Tibial nerve (tissue), 4 donors: Measurements from ENCODE around the gene SCN5A.

ENCODE experiments used
- EP300 ChIP-seq, 2 donors: sonication (generic); formaldehyde crosslinking; IDR thresholded peaks; one replicate each; pipeline ENCODE4 v1.6.1; 2017; ENCODE audit warnings: antibody characterized with exemption in 2 of 2, mild to moderate bottlenecking in 1 of 2
- POLR2A ChIP-seq, 2 donors: fragments of 450-650 bp; IDR thresholded peaks; one replicate each; pipeline ENCODE4 v1.6.1; 2017; ENCODE audit warnings: antibody characterized with exemption in 2 of 2, mild to moderate bottlenecking in 2 of 2, moderate library complexity in 2 of 2
- TF ChIP-seq, protein P1 (sequence below), 5 experiments: fragments of 200-600 bp in 3 of 5; fragments of 450-650 bp in 2 of 5; sonication (generic) in 3 of 5; IDR thresholded peaks; one replicate each; pipeline ENCODE4 v1.5.1; 2016 to 2019; ENCODE audit warnings: antibody characterized with exemption in 5 of 5, mild to moderate bottlenecking in 3 of 5, moderate library complexity in 2 of 5

GRCh38 chr3:38549957-38550840 lies 99.3 kb downstream of the SCN5A start:
- TF ChIP-seq POLR2A (IDR thresholded peaks at IDR 0.05): no peak
- TF ChIP-seq, protein P1, sequence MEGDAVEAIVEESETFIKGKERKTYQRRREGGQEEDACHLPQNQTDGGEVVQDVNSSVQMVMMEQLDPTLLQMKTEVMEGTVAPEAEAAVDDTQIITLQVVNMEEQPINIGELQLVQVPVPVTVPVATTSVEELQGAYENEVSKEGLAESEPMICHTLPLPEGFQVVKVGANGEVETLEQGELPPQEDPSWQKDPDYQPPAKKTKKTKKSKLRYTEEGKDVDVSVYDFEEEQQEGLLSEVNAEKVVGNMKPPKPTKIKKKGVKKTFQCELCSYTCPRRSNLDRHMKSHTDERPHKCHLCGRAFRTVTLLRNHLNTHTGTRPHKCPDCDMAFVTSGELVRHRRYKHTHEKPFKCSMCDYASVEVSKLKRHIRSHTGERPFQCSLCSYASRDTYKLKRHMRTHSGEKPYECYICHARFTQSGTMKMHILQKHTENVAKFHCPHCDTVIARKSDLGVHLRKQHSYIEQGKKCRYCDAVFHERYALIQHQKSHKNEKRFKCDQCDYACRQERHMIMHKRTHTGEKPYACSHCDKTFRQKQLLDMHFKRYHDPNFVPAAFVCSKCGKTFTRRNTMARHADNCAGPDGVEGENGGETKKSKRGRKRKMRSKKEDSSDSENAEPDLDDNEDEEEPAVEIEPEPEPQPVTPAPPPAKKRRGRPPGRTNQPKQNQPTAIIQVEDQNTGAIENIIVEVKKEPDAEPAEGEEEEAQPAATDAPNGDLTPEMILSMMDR (IDR thresholded peaks at IDR 0.05): no peak
- TF ChIP-seq EP300 (IDR thresholded peaks at IDR 0.05): no peak
